Endothelial cell of umbilical vein (primary cell): ENCODE measurements around the gene RRP8. TPM values are rescaled to one million over a fixed set of nuclear protein-coding genes. Genes with fewer than 3 reads are reported as not detected.

ENCODE experiments used
- BruUV-seq: library from RNA; stranded (reverse); fragments of 400-500 nt; replicated peaks from 2 replicates; lab custom pipeline; 2021; lab: Mats Ljungman, UMichigan
- CTCF ChIA-PET: fragments of 300-600, 350-600 bp; sonication (Branson Sonifier 250); formaldehyde crosslinking; loops from one replicate; lab custom pipeline; 2021; ENCODE audit warnings: antibody characterized with exemption, inconsistent platforms; lab: Charles Lee
- POLR2A ChIA-PET: fragments of 300-600, 350-600 bp; sonication (Branson Sonifier 250); formaldehyde crosslinking; loops from one replicate; lab custom pipeline; 2021; ENCODE audit warnings: antibody characterized with exemption, inconsistent platforms; lab: Charles Lee
- DNase-seq: peaks from one replicate; pipeline ENCODE4 v3.0.0-alpha.2; 2011; ENCODE audit warnings: low read depth, low spot score
- FAIRE-seq: peaks from 2 replicates; lab custom pipeline; 2011; peaks lifted over from hg19 to GRCh38; lab: Jason Lieb, UNC
- H2AFZ ChIP-seq: 2 replicates; pipeline ENCODE4 v1.6.0; 2012; ENCODE audit warnings: low read depth, low read length, control low read depth, inconsistent platforms
- H3K27ac ChIP-seq: 2 replicates; pipeline ENCODE4 v1.5.1; 2011; ENCODE audit warnings: low read depth, mild to moderate bottlenecking, control low read depth, low read length, moderate library complexity; ENCODE audit not compliant: insufficient read depth
- H3K27me3 ChIP-seq, 2 experiments: 2 replicates each; pipeline versions ENCODE4 v1.6.0 to v1.6.1; 2011; ENCODE audit warnings: low read length in 2 of 2, mixed read lengths in 1 of 2; ENCODE audit not compliant: control insufficient read depth in 2 of 2, insufficient read depth in 2 of 2
- H3K36me3 ChIP-seq, 2 experiments: 2 replicates in 1 of 2; 3 replicates in 1 of 2; pipeline ENCODE4 v1.5.1; 2011; ENCODE audit warnings: low read length in 2 of 2, mild to moderate bottlenecking in 1 of 2, moderate library complexity in 1 of 2; ENCODE audit not compliant: control insufficient read depth in 2 of 2, insufficient read depth in 2 of 2; ENCODE audit errors: extremely low read depth in 1 of 2
- H3K4me1 ChIP-seq: 3 replicates; pipeline ENCODE4 v1.5.1; 2011; ENCODE audit warnings: mild to moderate bottlenecking, low read length; ENCODE audit not compliant: control insufficient read depth, insufficient read depth; ENCODE audit errors: extremely low read depth
- H3K4me2 ChIP-seq: 2 replicates; pipeline ENCODE4 v1.6.1; 2011; ENCODE audit warnings: low read length, control low read depth, mixed read lengths; ENCODE audit not compliant: insufficient read depth
- H3K4me3 ChIP-seq, 3 experiments: fragments of 200-600 bp in 1 of 3; sonication (generic), shearing (Covaris generic) in 1 of 3; replicated peaks in 1 of 3; 2 replicates each; pipeline ENCODE4 v1.5.1; 2011 to 2016; ENCODE audit warnings: control low read depth in 3 of 3, low read length in 3 of 3, mild to moderate bottlenecking in 2 of 3, inconsistent platforms in 1 of 3, low read depth in 1 of 3, moderate library complexity in 1 of 3; ENCODE audit not compliant: insufficient read depth in 1 of 3
- H3K79me2 ChIP-seq: 2 replicates; pipeline ENCODE4 v1.6.0; 2012; ENCODE audit warnings: low read length, inconsistent platforms; ENCODE audit not compliant: control insufficient read depth, insufficient read depth
- H3K9ac ChIP-seq: replicated peaks from 2 replicates; pipeline ENCODE3; 2011; ENCODE audit warnings: low read length, control low read depth; ENCODE audit not compliant: insufficient read depth; ENCODE audit errors: extremely low read depth
- H3K9me1 ChIP-seq: replicated peaks from 3 replicates; pipeline ENCODE4 v1.6.0; 2011; ENCODE audit warnings: mild to moderate bottlenecking, low read length; ENCODE audit not compliant: control insufficient read depth, insufficient read depth; ENCODE audit errors: extremely low read depth
- H3K9me3 ChIP-seq: replicated peaks from 2 replicates; pipeline ENCODE4 v1.5.1; 2012; ENCODE audit warnings: low read length, inconsistent platforms; ENCODE audit not compliant: control insufficient read depth, insufficient read depth
- H4K20me1 ChIP-seq: replicated peaks from 2 replicates; pipeline ENCODE3; 2011; ENCODE audit warnings: mild to moderate bottlenecking, low read length; ENCODE audit not compliant: control insufficient read depth, insufficient read depth; ENCODE audit errors: extremely low read depth
- CTCF ChIP-seq, 2 donors: IDR thresholded peaks; 1 replicate in 1 of 2; 2 replicates in 1 of 2; pipeline ENCODE4 v1.5.1; 2011; ENCODE audit warnings: low read length in 2 of 2, mild to moderate bottlenecking in 2 of 2, moderate library complexity in 2 of 2, control low read depth in 1 of 2, inconsistent platforms in 1 of 2, low read depth in 1 of 2; ENCODE audit not compliant: insufficient read depth in 1 of 2; ENCODE audit errors: extremely low read depth in 1 of 2
- EZH2 ChIP-seq: IDR thresholded peaks from 2 replicates; pipeline ENCODE4 v1.6.1; 2012; ENCODE audit warnings: borderline replicate concordance, low read depth, mild to moderate bottlenecking, moderate library complexity, low read length, inconsistent platforms; ENCODE audit not compliant: severe bottlenecking
- FOS ChIP-seq: IDR thresholded peaks from 2 replicates; pipeline ENCODE4 v1.6.1; 2011; ENCODE audit warnings: mild to moderate bottlenecking, low read length, moderate library complexity, borderline replicate concordance; ENCODE audit not compliant: insufficient read depth
- GATA2 ChIP-seq: IDR thresholded peaks from 2 replicates; pipeline ENCODE4 v1.7.0; 2011; ENCODE audit warnings: low read depth, mild to moderate bottlenecking, moderate library complexity, mixed read lengths, low read length; ENCODE audit not compliant: insufficient read length, insufficient read depth
- JUN ChIP-seq: IDR thresholded peaks from 2 replicates; pipeline ENCODE4 v1.6.1; 2011; ENCODE audit warnings: borderline replicate concordance, low read depth; ENCODE audit not compliant: insufficient read length, insufficient read depth
- MAX ChIP-seq: IDR thresholded peaks from 2 replicates; pipeline ENCODE4 v1.6.1; 2011; ENCODE audit not compliant: insufficient read depth, insufficient read length
- MYC ChIP-seq: IDR thresholded peaks from one replicate; pipeline ENCODE4 v1.6.1; 2011; ENCODE audit warnings: mild to moderate bottlenecking, low read depth, low read length
- POLR2A ChIP-seq: IDR thresholded peaks from 2 replicates; pipeline ENCODE4 v1.6.1; 2012; ENCODE audit warnings: low read depth, mild to moderate bottlenecking, control low read depth, low read length
- POLR2AphosphoS5 ChIP-seq: IDR thresholded peaks from 2 replicates; pipeline ENCODE4 v1.6.1; 2012; ENCODE audit warnings: low read depth, mild to moderate bottlenecking, control low read depth, low read length, moderate library complexity; ENCODE audit not compliant: insufficient read depth
- dilution Hi-C: fragments of 300-500 bp; cut with MboI; formaldehyde crosslinking; loops from one replicate; pipeline ENCODE4 v1.15.0; 2019; ENCODE audit warnings: low sequenced_read_pairs; ENCODE audit not compliant: extremely low pct_ligation_motif_present
- intact Hi-C: fragments of 100-400 bp; cut with micrococcal nuclease; formaldehyde crosslinking; loops from one replicate; pipeline ENCODE4 v1.10.0; 2022
- polyA plus RNA-seq, 4 experiments: library from polyadenylated mRNA; depleted of rRNA in 3 of 4; stranded (reverse) in 3 of 4; unstranded in 1 of 4; fragments of >200 nt; gene quantifications; 2 replicates each; pipeline versions ENCODE4 v1.2.1 to v1.2.3, GENCODE V29; 2011 to 2012; ENCODE audit warnings: missing spikeins in 1 of 4
- total RNA-seq: library from RNA; stranded (reverse); gene quantifications from 2 replicates; pipeline ENCODE4 v1.2.3, GENCODE V29; 2021

Gene RRP8
- total and polyA plus RNA-seq, 2 donors (not counting 3 experiments of a cell fraction or from before 2014, with no cell fraction given): 6.4 to 19.4 TPM

GRCh38 chr11:6614446-6614845 lies 11.0 kb upstream of the RRP8 start:
- H3K4me1 ChIP-seq: peaks cover 53% of the 10 kb centered on the region
- intact Hi-C loops: no loop called here

More at GRCh38 chr11:6614446-6614845, 11.0 kb upstream of the RRP8 start:
- no peak for FAIRE-seq
- no peak overlapping the region for H3K9ac ChIP-seq
- ChIA-PET POLR2A (no interaction called here), CTCF (interaction anchor here (1.0 kb wide), 1 partner anchor 69 kb away, joined by 4 read pairs; the partner anchor contains the start of gene MRPL17)
- no TSS peak for BruUV-seq
- no peaks in the 10 kb centered on the region for H3K9me3 ChIP-seq
- H3K79me2 ChIP-seq: peaks cover 26% of the 10 kb centered on the region
- H4K20me1 ChIP-seq: no peaks in the 10 kb centered on the region
- H3K27me3 ChIP-seq: no peaks in the 10 kb centered on the region
- dilution Hi-C loops: no loop called here
- H3K4me2 ChIP-seq: no peak overlapping the region
- no peak overlapping the region for H3K4me3 ChIP-seq
- no peaks in the 10 kb centered on the region for H3K9me1 ChIP-seq
- peaks cover 22 to 30% of the 10 kb centered on the region in 2 experiments for H3K36me3 ChIP-seq
- H2AFZ ChIP-seq: no peak overlapping the region
- DNase-seq: no peak
- TF ChIP-seq JUN: no peak
- TF ChIP-seq POLR2AphosphoS5: no peak
- no peak for TF ChIP-seq FOS
- no peak for TF ChIP-seq CTCF (IDR thresholded peaks at IDR 0.05; ENCODE audit: extremely low read depth in 1 of 2, insufficient read depth in 1 of 2, low read depth in 1 of 2, low read length in 2 of 2)
- no peak for TF ChIP-seq EZH2
- no peak for TF ChIP-seq GATA2
- no peak for TF ChIP-seq MYC
- no peak for TF ChIP-seq POLR2A
- TF ChIP-seq MAX: no peak
- H3K27ac ChIP-seq: no peak overlapping the region
